Ascending aorta (tissue), 2 donors: ENCODE measurements around the gene VTI1A. TPM values are rescaled to one million over a fixed set of nuclear protein-coding genes. Genes with fewer than 3 reads are reported as not detected.
A peak's percentile ranks its signal among the peaks of the same experiment; 100 is the strongest.

Source experiments
- DNase-seq, 2 donors: peaks; one replicate each; pipeline ENCODE4 v3.0.0-alpha.2; 2019; ENCODE audit warnings: low spot score in 2 of 2
- H3K27ac ChIP-seq, 2 donors: fragments of 200-600 bp; sonication (generic); one replicate each; pipeline ENCODE4 v1.5.1; 2016 to 2017; ENCODE audit warnings: mild to moderate bottlenecking in 1 of 2
- H3K27me3 ChIP-seq: fragments of 200-600 bp; sonication (generic); one replicate; pipeline ENCODE4 v1.5.1; 2017
- H3K36me3 ChIP-seq, 2 donors: fragments of 200-600 bp; sonication (generic); one replicate each; pipeline ENCODE4 v1.5.1; 2016
- H3K4me1 ChIP-seq, 2 donors: fragments of 200-600 bp; sonication (generic); one replicate each; pipeline ENCODE4 v1.5.1; 2016 to 2017; ENCODE audit warnings: mild to moderate bottlenecking in 1 of 2
- H3K4me3 ChIP-seq, 2 donors: fragments of 200-600 bp; sonication (generic); one replicate each; pipeline ENCODE4 v1.5.1; 2016 to 2017; ENCODE audit warnings: mild to moderate bottlenecking in 1 of 2
- H3K9me3 ChIP-seq, 2 donors: fragments of 200-600 bp; sonication (generic); one replicate each; pipeline ENCODE4 v1.5.1; 2016
- CTCF ChIP-seq, 3 experiments: fragments of 200-600 bp in 2 of 3; fragments of 450-650 bp in 1 of 3; sonication (generic) in 2 of 3; IDR thresholded peaks; one replicate each; pipeline ENCODE4 v1.5.1; 2016 to 2019; ENCODE audit warnings: antibody characterized with exemption in 3 of 3, mild to moderate bottlenecking in 1 of 3, moderate library complexity in 1 of 3
- intact Hi-C: fragments of 100-400 bp; cut with DNase I; formaldehyde crosslinking; loops from one replicate; pipeline ENCODE4 v1.15.1; 2023
- total RNA-seq: library from RNA; depleted of rRNA; stranded (reverse); fragments of >200 nt; gene quantifications from one replicate; pipeline ENCODE4 v1.1.0, GENCODE V29; 2016

VTI1A gene
- total RNA-seq, 1 donor from 2014 or later: 32.5 TPM

- DNase-seq: no peak
- no peaks in the 10 kb centered on the region for H3K4me1 ChIP-seq
- no peak for TF ChIP-seq CTCF (IDR thresholded peaks at IDR 0.05)
- H3K27ac ChIP-seq: no peak overlapping the region
- H3K27me3 ChIP-seq: no peaks in the 10 kb centered on the region
- no peak overlapping the region for H3K4me3 ChIP-seq
- no peaks in the 10 kb centered on the region for H3K9me3 ChIP-seq
- peaks cover 53 to 57% of the 10 kb centered on the region in 2 donors for H3K36me3 ChIP-seq
- intact Hi-C loops: no loop called here
Observed at GRCh38 chr10:112429147-112429546, 17.9 kb upstream of the VTI1A start.

- no peaks in the 10 kb centered on the region for H3K27me3 ChIP-seq
- DNase-seq: no peak
- H3K27ac ChIP-seq: no peak overlapping the region
- no peaks in the 10 kb centered on the region for H3K4me1 ChIP-seq
- H3K4me3 ChIP-seq: no peak overlapping the region
- intact Hi-C loops: no loop called here
- peaks cover 57 to 59% of the 10 kb centered on the region in 2 donors for H3K36me3 ChIP-seq
- TF ChIP-seq CTCF (IDR thresholded peaks at IDR 0.05): no peak
- no peaks in the 10 kb centered on the region for H3K9me3 ChIP-seq
Observed at GRCh38 chr10:112429654-112430230, 17.3 kb upstream of the VTI1A start.

- no peak for TF ChIP-seq CTCF (IDR thresholded peaks at IDR 0.05)
- no peaks in the 10 kb centered on the region for H3K27me3 ChIP-seq
- no peak for DNase-seq
- H3K27ac ChIP-seq: no peak overlapping the region
- H3K4me3 ChIP-seq: no peak overlapping the region
- peaks cover 73 to 76% of the 10 kb centered on the region in 2 donors for H3K36me3 ChIP-seq
- no peaks in the 10 kb centered on the region for H3K9me3 ChIP-seq
- intact Hi-C loops: no loop called here
- H3K4me1 ChIP-seq: no peaks in the 10 kb centered on the region
Observed at GRCh38 chr10:112433136-112433535, 13.9 kb upstream of the VTI1A start.

GRCh38 chr10:112434988-112435619, 11.9 kb upstream of the VTI1A start:
- no peaks in the 10 kb centered on the region for H3K27me3 ChIP-seq
- no peak overlapping the region for H3K27ac ChIP-seq
- no peak for DNase-seq
- peak in 2 of 3 experiments; percentile 14 to 42 for TF ChIP-seq CTCF (IDR thresholded peaks at IDR 0.05)
- intact Hi-C loops: no loop called here
- no peak overlapping the region for H3K4me3 ChIP-seq
- peaks cover 58 to 79% of the 10 kb centered on the region in 2 donors for H3K36me3 ChIP-seq
- no peaks in the 10 kb centered on the region for H3K4me1 ChIP-seq
- no peaks in the 10 kb centered on the region for H3K9me3 ChIP-seq

- Histone ChIP-seq H3K4me1 (no peaks in the 10 kb centered on the region), H3K9me3 (no peaks in the 10 kb centered on the region), H3K4me3 (no peak overlapping the region), H3K36me3 (peaks cover 37 to 75% of the 10 kb centered on the region in 2 donors), H3K27ac (no peak overlapping the region), H3K27me3 (no peaks in the 10 kb centered on the region)
- TF ChIP-seq CTCF (IDR thresholded peaks at IDR 0.05): no peak
- DNase-seq: no peak
- intact Hi-C loops: no loop called here
Observed at GRCh38 chr10:112438356-112438755, 8.7 kb upstream of the VTI1A start.
